IMR-90 (cell line): ENCODE measurements around the gene PCDHGB6. TPM values are rescaled to one million over a fixed set of nuclear protein-coding genes. Genes with fewer than 3 reads are reported as not detected.
A peak's percentile ranks its signal among the peaks of the same experiment; 100 is the strongest.

Experiments used
- ATAC-seq: fragments of 200-7000 bp; cut with Tn5 transposase; 2 replicates; pipeline ENCODE4 v1.9.1; 2020; ENCODE audit warnings: low read depth, mild to moderate bottlenecking, moderate library complexity
- BruUV-seq: library from RNA; stranded (reverse); fragments of 400-500 nt; replicated peaks from 2 replicates; lab custom pipeline; 2021; lab: Mats Ljungman, UMichigan
- CTCF ChIA-PET: fragments of 300-600 bp; formaldehyde crosslinking; extraction: SDS; loops from one replicate; lab custom pipeline; 2021; ENCODE audit warnings: antibody characterized with exemption; lab: Yijun Ruan, JAX
- POLR2A ChIA-PET: fragments of 300-600 bp; sonication (Branson Sonifier 250); formaldehyde crosslinking; loops from one replicate; lab custom pipeline; 2022; ENCODE audit warnings: antibody characterized with exemption; ENCODE audit not compliant: unreplicated experiment; lab: Charles Lee
- DNase-seq: peaks from one replicate; pipeline ENCODE4 v3.0.0; 2013
- H2AFZ ChIP-seq: replicated peaks from 2 replicates; pipeline ENCODE3; 2013; ENCODE audit warnings: low read length, mild to moderate bottlenecking; ENCODE audit not compliant: poor library complexity
- H2AK5ac ChIP-seq: 2 replicates; pipeline ENCODE4 v1.6.1; 2013; ENCODE audit warnings: low read depth, low read length, inconsistent platforms
- H2AK9ac ChIP-seq: replicated peaks from 2 replicates; pipeline ENCODE3; 2013; ENCODE audit warnings: mild to moderate bottlenecking, low read depth, low read length, moderate library complexity; ENCODE audit not compliant: poor library complexity
- H2BK120ac ChIP-seq: 2 replicates; pipeline ENCODE4 v1.6.1; 2013; ENCODE audit warnings: low read depth, low read length, inconsistent platforms
- H2BK15ac ChIP-seq: 3 replicates; pipeline ENCODE4 v1.6.1; 2013; ENCODE audit warnings: low read depth, low read length, inconsistent platforms
- H2BK20ac ChIP-seq: 2 replicates; pipeline ENCODE4 v1.6.1; 2013; ENCODE audit warnings: low read depth, mild to moderate bottlenecking, inconsistent platforms, low read length, moderate library complexity
- H2BK5ac ChIP-seq: 2 replicates; pipeline ENCODE4 v1.6.1; 2013; ENCODE audit warnings: mild to moderate bottlenecking, low read depth, low read length, inconsistent platforms; ENCODE audit not compliant: poor library complexity, severe bottlenecking
- H3K14ac ChIP-seq: replicated peaks from 2 replicates; pipeline ENCODE4 v1.6.1; 2013; ENCODE audit warnings: low read depth, low read length, inconsistent platforms
- H3K18ac ChIP-seq: 2 replicates; pipeline ENCODE4 v1.6.1; 2013; ENCODE audit warnings: low read depth, low read length, control low read depth
- H3K23ac ChIP-seq: 2 replicates; pipeline ENCODE4 v1.6.1; 2013; ENCODE audit warnings: low read depth, low read length, inconsistent platforms
- H3K27ac ChIP-seq: 2 replicates; pipeline ENCODE4 v1.5.1; 2013; ENCODE audit warnings: mild to moderate bottlenecking, control low read depth, low read length; ENCODE audit not compliant: insufficient read depth
- H3K27me3 ChIP-seq: 2 replicates; pipeline ENCODE4 v1.6.1; 2013; ENCODE audit warnings: low read length; ENCODE audit not compliant: control insufficient read depth, insufficient read depth
- H3K36me3 ChIP-seq: 2 replicates; pipeline ENCODE4 v1.6.1; 2013; ENCODE audit warnings: low read length, mixed read lengths; ENCODE audit not compliant: control insufficient read depth, insufficient read depth
- H3K4ac ChIP-seq: 2 replicates; pipeline ENCODE4 v1.6.1; 2013; ENCODE audit warnings: low read depth, low read length, inconsistent platforms
- H3K4me1 ChIP-seq: 2 replicates; pipeline ENCODE4 v1.6.1; 2013; ENCODE audit warnings: low read length, mixed read lengths; ENCODE audit not compliant: control insufficient read depth, insufficient read depth
- H3K4me2 ChIP-seq: 2 replicates; pipeline ENCODE4 v1.6.1; 2013; ENCODE audit warnings: low read depth, mild to moderate bottlenecking, control low read depth, low read length, moderate library complexity
- H3K4me3 ChIP-seq: 2 replicates; pipeline ENCODE4 v1.5.1; 2013; ENCODE audit warnings: low read depth, mild to moderate bottlenecking, control low read depth, low read length, moderate library complexity; ENCODE audit not compliant: insufficient read depth
- H3K56ac ChIP-seq: 2 replicates; pipeline ENCODE4 v1.6.1; 2013; ENCODE audit warnings: low read length, inconsistent platforms; ENCODE audit not compliant: insufficient read depth; ENCODE audit errors: extremely low read depth
- H3K79me1 ChIP-seq, 2 experiments: 2 replicates each; pipeline ENCODE4 v1.6.1; 2013; ENCODE audit warnings: low read length in 2 of 2, inconsistent platforms in 1 of 2, low read depth in 1 of 2
- H3K9ac ChIP-seq: 2 replicates; pipeline ENCODE4 v1.6.1; 2013; ENCODE audit warnings: low read depth, low read length, control low read depth
- H3K9me1 ChIP-seq: 2 replicates; pipeline ENCODE4 v1.6.1; 2013; ENCODE audit warnings: low read length, inconsistent platforms; ENCODE audit not compliant: insufficient read depth
- H3K9me3 ChIP-seq: 2 replicates; pipeline ENCODE4 v1.6.1; 2013; ENCODE audit warnings: low read length; ENCODE audit not compliant: control insufficient read depth, insufficient read depth
- H4K20me1 ChIP-seq: 2 replicates; pipeline ENCODE4 v1.6.1; 2013; ENCODE audit warnings: low read length, inconsistent platforms; ENCODE audit not compliant: insufficient read depth
- H4K5ac ChIP-seq: 2 replicates; pipeline ENCODE4 v1.6.1; 2013; ENCODE audit warnings: mild to moderate bottlenecking, low read depth, low read length, control low read depth
- H4K8ac ChIP-seq, 2 experiments: 2 replicates each; pipeline ENCODE4 v1.6.1; 2013; ENCODE audit warnings: low read depth in 2 of 2, low read length in 2 of 2, control low read depth in 1 of 2, inconsistent platforms in 1 of 2
- H4K91ac ChIP-seq: 2 replicates; pipeline ENCODE4 v1.6.1; 2013; ENCODE audit warnings: low read depth, low read length, inconsistent platforms; ENCODE audit not compliant: insufficient read depth
- BHLHE40 ChIP-seq: fragments of 150-350 bp; IDR thresholded peaks from 2 replicates; pipeline ENCODE4 v1.6.1; 2016; ENCODE audit warnings: mild to moderate bottlenecking, low read depth, low read length
- CEBPB ChIP-seq: IDR thresholded peaks from 2 replicates; pipeline ENCODE4 v1.6.1; 2012; ENCODE audit warnings: low read depth, low read length, improper control_type of control experiment
- CTCF ChIP-seq: conservative IDR thresholded peaks from 2 replicates; pipeline ENCODE4 v1.5.1; 2012; ENCODE audit warnings: mild to moderate bottlenecking, low read depth, low read length, improper control_type of control experiment
- ELK1 ChIP-seq: fragments of 150-350 bp; IDR thresholded peaks from 2 replicates; pipeline ENCODE4 v1.6.1; 2016; ENCODE audit warnings: low read depth, mild to moderate bottlenecking, low read length, moderate library complexity, borderline replicate concordance
- FOS ChIP-seq: fragments of 150-350 bp; IDR thresholded peaks from 2 replicates; pipeline ENCODE4 v1.6.1; 2016; ENCODE audit warnings: low read depth, low read length
- MAFK ChIP-seq: IDR thresholded peaks from 2 replicates; pipeline ENCODE4 v1.6.1; 2012; ENCODE audit warnings: low read depth, low read length, improper control_type of control experiment
- MAZ ChIP-seq: IDR thresholded peaks from 2 replicates; pipeline ENCODE4 v1.6.1; 2012; ENCODE audit warnings: low read depth, mild to moderate bottlenecking, low read length, improper control_type of control experiment, moderate library complexity, borderline replicate concordance
- MXI1 ChIP-seq: IDR thresholded peaks from 2 replicates; pipeline ENCODE4 v1.6.1; 2012; ENCODE audit warnings: low read depth, mild to moderate bottlenecking, low read length, moderate library complexity, borderline replicate concordance
- NFE2L2 ChIP-seq: fragments of 150-350 bp; IDR thresholded peaks from 2 replicates; pipeline ENCODE4 v1.6.1; 2016; ENCODE audit warnings: low read depth, mild to moderate bottlenecking, low read length
- POLR2A ChIP-seq: IDR thresholded peaks from 2 replicates; pipeline ENCODE4 v1.6.1; 2012; ENCODE audit warnings: mild to moderate bottlenecking, low read depth, low read length
- RCOR1 ChIP-seq: IDR thresholded peaks from 2 replicates; pipeline ENCODE4 v1.6.1; 2012; ENCODE audit warnings: mild to moderate bottlenecking, low read length, improper control_type of control experiment; ENCODE audit not compliant: insufficient replicate concordance
- USF2 ChIP-seq: fragments of 150-350 bp; IDR thresholded peaks from 2 replicates; pipeline ENCODE4 v1.6.1; 2017; ENCODE audit warnings: mild to moderate bottlenecking, antibody characterized with exemption, low read length, low read depth
- WGBS, 2 experiments: methylation state at CpG; one replicate each; pipeline versions ENCODE4 v1.1.5 to v1.1.7; 2013; ENCODE audit warnings: missing lambda C conversion rate in 2 of 2; ENCODE audit not compliant: insufficient read length in 1 of 2; ENCODE audit errors: extremely low coverage in 2 of 2; 5-methylcytosine and 5-hydroxymethylcytosine counted together
- dilution Hi-C: fragments of 300-500 bp; cut with HindIII; formaldehyde crosslinking; loops from one replicate; pipeline ENCODE4 v1.14.3; 2018; ENCODE audit warnings: low sequenced_read_pairs; ENCODE audit not compliant: unreplicated experiment
- in situ Hi-C: fragments of 300-500 bp; cut with MboI; formaldehyde crosslinking; loops from 3 replicates; pipeline ENCODE4 v1.14.3; 2019; ENCODE audit warnings: low sequenced_read_pairs, inconsistent platforms, mixed read lengths
- intact Hi-C: fragments of 100-400 bp; cut with micrococcal nuclease; formaldehyde crosslinking; loops from 2 replicates; pipeline ENCODE4 v1.10.0; 2022
- polyA plus RNA-seq, 3 experiments: library from polyadenylated mRNA; depleted of rRNA; stranded (reverse); fragments of >200 nt; gene quantifications; 2 replicates each; pipeline ENCODE4 v1.2.3, GENCODE V29; 2012; ENCODE audit warnings: low replicate concordance in 1 of 3
- total RNA-seq: library from RNA; depleted of rRNA; stranded (reverse); fragments of >200 nt; gene quantifications from 2 replicates; pipeline ENCODE4 v1.2.3, GENCODE V29; 2012

PCDHGB6 gene
- total and polyA plus RNA-seq, 2 of the 4 experiments (the other 2 are of a cell fraction): 1.4 to 2.2 TPM

- Histone ChIP-seq H4K8ac (no peak overlapping the region), H3K9ac (no peak overlapping the region), H2BK20ac (no peak overlapping the region), H4K5ac (no peak overlapping the region), H3K9me1 (no peaks in the 10 kb centered on the region), H4K20me1 (no peaks in the 10 kb centered on the region), H3K56ac (no peak overlapping the region), H3K9me3 (peaks cover 43% of the 10 kb centered on the region), H2AFZ (peak overlapping the region; percentile 2), H2AK9ac (peak overlapping the region; percentile 89), H3K23ac (no peak overlapping the region), H3K79me1 (peaks cover 7 to 13% of the 10 kb centered on the region in 2 experiments; a peak in 3 of 4 replicates), H2AK5ac (no peak overlapping the region), H3K18ac (no peak overlapping the region), H3K27me3 (no peaks in the 10 kb centered on the region), H3K4me2 (no peak overlapping the region), H2BK120ac (no peak overlapping the region), H3K4ac (no peak overlapping the region), H3K36me3 (peaks cover 9% of the 10 kb centered on the region; the same call in 1 of the 2 replicates), H4K91ac (no peak overlapping the region), H3K4me3 (no peak overlapping the region), H3K14ac (no peak overlapping the region), H2BK15ac (no peak overlapping the region), H3K4me1 (peaks cover 1% of the 10 kb centered on the region; the same call in 1 of the 2 replicates), H3K27ac (no peak overlapping the region), H2BK5ac (no peak overlapping the region)
- in situ Hi-C loops: no loop called here
- POLR2A ChIA-PET: no interaction called here
- dilution Hi-C loops: no loop called here
- DNase-seq (no peak), ATAC-seq (no peak)
- CTCF ChIA-PET: no interaction called here
- intact Hi-C loops: no loop called here
- WGBS, 2 experiments: 59% methylated on average over 23 of the region's 43 CpGs; no CpG with 5 or more reads in 1 of the 2 experiments
- no TSS peak for BruUV-seq
- TF ChIP-seq MAZ (no peak), CEBPB (no peak), MAFK (no peak), USF2 (no peak), NFE2L2 (no peak), FOS (no peak), MXI1 (no peak), RCOR1 (no peak), CTCF (no peak), BHLHE40 (no peak), POLR2A (no peak), ELK1 (no peak)
These were observed 23.2 kb upstream of the PCDHGB6 start for GRCh38 chr5:141384471-141385267.
